GM12874 (cell line): Measurements from ENCODE around the gene TBC1D2B.

Source experiments
- CTCF ChIP-seq: IDR thresholded peaks from 2 replicates; pipeline ENCODE4 v1.5.1; 2011; ENCODE audit warnings: low read depth, mild to moderate bottlenecking, control low read depth, low read length, moderate library complexity; ENCODE audit not compliant: insufficient read depth

Gene TBC1D2B

GRCh38 chr15:78044407-78045155, 32.9 kb downstream of the TBC1D2B start:
- TF ChIP-seq CTCF, result no peak

GRCh38 chr15:78041946-78042345, 35.6 kb downstream of the TBC1D2B start:
- no peak for TF ChIP-seq CTCF

- TF ChIP-seq CTCF, result no peak
Measured at GRCh38 chr15:78040653-78041244, 36.8 kb downstream of the TBC1D2B start.

GRCh38 chr15:78038585-78039247, 38.8 kb downstream of the TBC1D2B start:
- no peak for TF ChIP-seq CTCF

- no peak for TF ChIP-seq CTCF
Measured at GRCh38 chr15:78037779-78038305, 39.7 kb downstream of the TBC1D2B start.

- no peak for TF ChIP-seq CTCF
Measured at GRCh38 chr15:78037328-78037727, 40.2 kb downstream of the TBC1D2B start.

GRCh38 chr15:78035861-78036476, 41.5 kb downstream of the TBC1D2B start:
- TF ChIP-seq CTCF, result no peak
